ENCODE results near the gene CUL5. TPM values are rescaled to one million over a fixed set of nuclear protein-coding genes. Genes with fewer than 3 reads are reported as not detected.
"Not testable (repeated sequence)": the region's sequence is repeated elsewhere in the genome, so short reads cannot be mapped to it uniquely, and the experiment has no call there.

The CUL5 gene
- total RNA-seq, 1 donor from 2014 or later, result 6.0 TPM

- intact Hi-C loops (cut with DNase I), result loop anchor here (10.0 kb wide), 1 partner anchor 670 kb away; the partner anchor contains the start of gene CWF19L2
- Histone ChIP-seq H3K4me1 (peaks cover 0 to 20% of the 10 kb centered on the region in 2 donors), H3K4me3 (no peak overlapping the region), H3K36me3 (peaks cover 3 to 4% of the 10 kb centered on the region in 2 donors), H3K27me3 (no peaks in the 10 kb centered on the region), H3K9me3 (no peaks in the 10 kb centered on the region), H3K27ac (no peak overlapping the region)
- no peak for DNase-seq (ENCODE audit: low spot score in 2 of 2)
- TF ChIP-seq CTCF (IDR thresholded peaks at IDR 0.05), result no peak
These were observed 116.4 kb downstream of the CUL5 start for GRCh38 chr11:108125096-108125495.

- TF ChIP-seq CTCF (IDR thresholded peaks at IDR 0.05), result no peak
- Histone ChIP-seq H3K36me3 (peaks cover 5 to 13% of the 10 kb centered on the region in 2 donors), H3K27me3 (no peaks in the 10 kb centered on the region), H3K27ac (no peak overlapping the region), H3K4me1 (peaks cover 0 to 6% of the 10 kb centered on the region in 2 donors), H3K4me3 (no peak overlapping the region), H3K9me3 (no peaks in the 10 kb centered on the region)
- intact Hi-C loops (cut with DNase I), result loop anchor here (10.0 kb wide), 1 partner anchor 674 kb away; the partner anchor contains the start of gene CWF19L2
- no peak for DNase-seq (ENCODE audit: low spot score in 2 of 2)
These were observed 120.1 kb downstream of the CUL5 start for GRCh38 chr11:108128772-108129171.

GRCh38 chr11:108131993-108132392, 123.3 kb downstream of the CUL5 start:
- no peaks in the 10 kb centered on the region for H3K9me3 ChIP-seq
- H3K4me3 ChIP-seq, result no peak overlapping the region
- peaks cover 0 to 5% of the 10 kb centered on the region in 2 donors for H3K4me1 ChIP-seq
- H3K36me3 ChIP-seq, result peaks cover 31% of the 10 kb centered on the region in 2 donors
- no peak for TF ChIP-seq CTCF (IDR thresholded peaks at IDR 0.05)
- H3K27ac ChIP-seq, result no peak overlapping the region
- intact Hi-C loops (cut with DNase I), result no loop called here
- H3K27me3 ChIP-seq, result no peaks in the 10 kb centered on the region
- no peak for DNase-seq (ENCODE audit: low spot score in 2 of 2)

GRCh38 chr11:108132993-108133538, 124.4 kb downstream of the CUL5 start:
- peaks cover 34 to 39% of the 10 kb centered on the region in 2 donors for H3K36me3 ChIP-seq
- H3K27ac ChIP-seq, result peak overlapping the region in 1 of 2 donors; percentile 24
- H3K4me1 ChIP-seq; H3K9me3 ChIP-seq; DNase-seq (ENCODE audit: low spot score in 2 of 2); H3K27me3 ChIP-seq; intact Hi-C loops (cut with DNase I); H3K4me3 ChIP-seq: not testable (repeated sequence)

- DNase-seq (ENCODE audit: low spot score in 2 of 2), result no peak
- no peaks in the 10 kb centered on the region for H3K9me3 ChIP-seq
- no peaks in the 10 kb centered on the region for H3K4me1 ChIP-seq
- intact Hi-C loops (cut with DNase I), result no loop called here
- H3K27ac ChIP-seq, result peak overlapping the region in 1 of 2 donors; percentile 22
- H3K4me3 ChIP-seq, result no peak overlapping the region
- H3K36me3 ChIP-seq, result peaks cover 55 to 61% of the 10 kb centered on the region in 2 donors
- TF ChIP-seq CTCF (IDR thresholded peaks at IDR 0.05), result no peak
- H3K27me3 ChIP-seq, result no peaks in the 10 kb centered on the region
These were observed 127.3 kb downstream of the CUL5 start for GRCh38 chr11:108135845-108136544.

- Histone ChIP-seq H3K9me3 (no peaks in the 10 kb centered on the region), H3K4me1 (no peaks in the 10 kb centered on the region), H3K27me3 (no peaks in the 10 kb centered on the region), H3K27ac (no peak overlapping the region), H3K4me3 (no peak overlapping the region), H3K36me3 (peaks cover 62 to 70% of the 10 kb centered on the region in 2 donors)
- TF ChIP-seq CTCF (IDR thresholded peaks at IDR 0.05), result no peak
- no peak for DNase-seq (ENCODE audit: low spot score in 2 of 2)
- intact Hi-C loops (cut with DNase I), result no loop called here
These were observed 128.5 kb downstream of the CUL5 start for GRCh38 chr11:108137212-108137611.

All from ascending aorta (tissue), 2 donors.